Thoracic aorta (tissue), 2 donors: Measurements from ENCODE around the gene ARVCF. TPM values are rescaled to one million over a fixed set of nuclear protein-coding genes. Genes with fewer than 3 reads are reported as not detected.

Experiments used
- ATAC-seq: fragments of 150-250 bp; one replicate; pipeline ENCODE4 v1.8.0; 2017; ENCODE audit warnings: low read depth; ENCODE audit not compliant: insufficient number of reproducible peaks, low FRiP score
- DNase-seq: peaks from one replicate; pipeline ENCODE4 v3.0.0-alpha.2; 2020; ENCODE audit warnings: low spot score
- H3K27ac ChIP-seq, 2 donors: fragments of 200-600 bp; sonication (generic); 1 replicate in 1 of 2; 2 replicates in 1 of 2; pipeline ENCODE4 v1.5.1; 2016; ENCODE audit warnings: mild to moderate bottlenecking in 2 of 2, moderate library complexity in 2 of 2
- H3K27me3 ChIP-seq: fragments of 200-600 bp; sonication (generic); replicated peaks from 2 replicates; pipeline ENCODE4 v1.6.0; 2016; ENCODE audit warnings: mild to moderate bottlenecking; ENCODE audit not compliant: insufficient read depth
- H3K36me3 ChIP-seq: fragments of 200-600 bp; sonication (generic); one replicate; pipeline ENCODE4 v1.5.1; 2016
- H3K4me1 ChIP-seq, 2 donors: fragments of 200-600 bp; sonication (generic); 1 replicate in 1 of 2; 2 replicates in 1 of 2; pipeline versions ENCODE4 v1.5.1 to v1.6.0; 2016; ENCODE audit warnings: low read depth in 2 of 2, mild to moderate bottlenecking in 1 of 2; ENCODE audit not compliant: control insufficient read depth in 1 of 2
- H3K4me3 ChIP-seq: fragments of 200-600 bp; sonication (generic); 2 replicates; pipeline ENCODE4 v1.5.1; 2016; ENCODE audit warnings: mild to moderate bottlenecking
- H3K9me3 ChIP-seq: fragments of 200-600 bp; sonication (generic); 2 replicates; pipeline ENCODE4 v1.5.1; 2016
- CTCF ChIP-seq: fragments of 200-600 bp; sonication (generic); IDR thresholded peaks from one replicate; pipeline ENCODE4 v1.5.1; 2019; ENCODE audit warnings: antibody characterized with exemption
- total RNA-seq, 2 donors: library from RNA; depleted of rRNA; stranded (reverse); fragments of >200 nt; gene quantifications; one replicate each; pipeline versions ENCODE4 v1.1.0 to v1.2.3, GENCODE V29; 2016

The ARVCF gene
- total RNA-seq, 2 donors from 2014 or later: 95.0 to 165 TPM

- ATAC-seq: peak; percentile 3
- Histone ChIP-seq H3K4me1 (peaks cover 20 to 32% of the 10 kb centered on the region in 2 donors), H3K27me3 (no peaks in the 10 kb centered on the region), H3K27ac (peak overlapping the region; percentile 79 to 84), H3K4me3 (peak overlapping the region; percentile 86), H3K9me3 (no peaks in the 10 kb centered on the region), H3K36me3 (no peaks in the 10 kb centered on the region)
- DNase-seq: no peak
- no peak for TF ChIP-seq CTCF
These were observed 4.9 kb upstream of the ARVCF start for GRCh38 chr22:20021196-20022181.

- ATAC-seq (peak; percentile 77), DNase-seq (peak; percentile 55)
- no peaks in the 10 kb centered on the region for H3K36me3 ChIP-seq
- peak within 1 kb of the TSS; percentile 86 for H3K4me3 ChIP-seq
- H3K27ac ChIP-seq: peak within 1 kb of the TSS; percentile 79 to 84
- no peak for TF ChIP-seq CTCF
- H3K4me1 ChIP-seq: peaks cover 20 to 32% of the 10 kb centered on the region in 2 donors
- H3K9me3 ChIP-seq: no peaks in the 10 kb centered on the region
- H3K27me3 ChIP-seq: no peaks in the 10 kb centered on the region
These were observed 4.0 kb upstream of the ARVCF start, which contains the start of gene TANGO2 for GRCh38 chr22:20020533-20021195. Gene TANGO2 (plus strand): TSS chr22:20021110. CDS start chr22:20036799, 15,689 bp downstream.

DNA sequence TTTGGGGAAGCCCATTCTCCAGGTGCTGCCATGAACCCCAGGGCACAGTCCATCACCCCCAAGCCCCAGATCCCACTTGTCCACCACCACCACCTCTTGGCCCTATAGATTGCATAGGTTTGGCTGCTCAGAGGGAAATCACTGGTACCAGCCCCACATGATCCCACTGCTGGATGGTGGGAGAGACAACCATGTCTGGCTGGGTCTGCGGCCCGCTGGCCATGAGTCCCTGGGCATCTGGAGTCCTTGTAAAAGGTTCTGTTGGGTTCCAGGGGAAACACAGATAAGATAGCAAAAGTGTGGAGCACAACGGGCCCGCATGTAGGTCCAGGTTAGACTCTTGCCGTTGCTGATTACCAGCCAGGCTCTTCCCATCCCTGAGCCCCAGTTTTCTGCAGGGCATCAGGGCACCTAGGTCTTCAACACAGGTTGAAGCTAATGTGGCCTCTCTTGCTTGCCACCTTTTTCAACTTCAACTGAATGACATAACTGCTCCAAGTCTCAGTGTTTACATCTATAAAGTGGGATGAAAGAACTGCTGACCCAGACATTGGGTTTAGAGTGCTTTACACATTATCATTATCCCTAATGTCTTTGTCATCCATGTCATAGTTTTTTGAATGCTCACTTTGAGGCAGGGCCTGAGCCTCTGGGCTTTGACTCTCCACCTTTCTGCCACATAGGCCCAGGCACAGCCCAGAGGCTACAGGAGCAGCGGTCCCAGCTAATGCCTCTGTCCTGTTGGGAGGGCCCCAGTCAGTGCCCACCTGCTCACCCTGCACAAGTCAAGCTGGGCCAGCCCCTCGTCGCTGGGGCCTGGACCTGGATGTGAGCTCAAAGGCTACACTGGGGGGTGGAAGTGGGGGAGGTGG lies 3.3 kb upstream of the ARVCF start:
- ATAC-seq: no peak
- Histone ChIP-seq H3K4me3 (peak overlapping the region; percentile 86), H3K4me1 (peaks cover 20 to 39% of the 10 kb centered on the region in 2 donors), H3K27ac (peak overlapping the region; percentile 52 to 74), H3K36me3 (no peaks in the 10 kb centered on the region), H3K9me3 (no peaks in the 10 kb centered on the region), H3K27me3 (no peaks in the 10 kb centered on the region)
- TF ChIP-seq CTCF: no peak
- DNase-seq: no peak

DNA sequence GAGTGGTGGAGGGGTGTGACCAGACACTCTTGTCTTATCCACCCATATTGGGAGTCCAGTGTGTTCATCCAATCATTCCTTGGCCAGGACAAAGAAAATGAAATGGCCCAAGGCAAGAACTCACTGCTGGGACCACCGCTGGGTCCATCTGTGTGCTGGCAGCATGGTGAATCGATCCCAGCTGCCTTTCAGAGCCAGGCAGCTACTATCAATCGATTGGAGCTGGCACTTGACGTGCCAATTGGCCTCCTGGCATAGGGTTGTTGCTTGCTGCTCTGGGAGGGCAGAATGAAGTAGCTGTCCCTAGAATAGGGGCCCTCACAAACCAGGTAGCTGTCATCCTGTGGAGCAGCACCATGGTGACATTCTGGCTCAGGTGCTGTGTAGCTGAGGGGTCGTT lies 1.4 kb upstream of the ARVCF start:
- Histone ChIP-seq H3K27ac (no peak overlapping the region), H3K27me3 (no peaks in the 10 kb centered on the region), H3K4me1 (peaks cover 18 to 52% of the 10 kb centered on the region in 2 donors), H3K36me3 (no peaks in the 10 kb centered on the region), H3K4me3 (no peak overlapping the region), H3K9me3 (no peaks in the 10 kb centered on the region)
- ATAC-seq (no peak), DNase-seq (no peak)
- no peak for TF ChIP-seq CTCF
